H54 (cell line): ENCODE measurements around the gene BCAS1.

Source experiments
- DNase-seq: peaks from one replicate; pipeline ENCODE4 v3.0.0; 2011; ENCODE audit warnings: low spot score, mixed read lengths; ENCODE audit not compliant: insufficient read length
- FAIRE-seq: peaks from 3 replicates; lab custom pipeline; 2011; peaks lifted over from hg19 to GRCh38; lab: Jason Lieb, UNC
- POLR2A ChIP-seq: IDR thresholded peaks from 2 replicates; pipeline ENCODE4 v1.6.1; 2011; ENCODE audit warnings: low read depth, mild to moderate bottlenecking, low read length

Gene BCAS1

DNA sequence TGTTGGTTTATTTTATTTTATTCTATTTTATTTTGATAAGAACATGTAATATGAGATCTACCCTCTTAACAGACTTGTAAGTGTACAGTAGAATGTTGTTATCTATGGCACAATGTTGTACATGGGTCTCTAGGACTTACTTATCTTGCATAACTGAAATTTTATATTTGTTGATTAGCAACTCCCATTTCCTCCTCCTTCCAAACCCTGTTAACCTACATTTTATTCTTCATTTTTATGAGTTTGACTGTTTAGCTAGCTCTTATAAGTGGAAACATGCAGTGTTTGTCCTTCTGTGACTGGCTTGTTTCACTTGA, 37.9 kb upstream of the BCAS1 start:
- DNase-seq (no peak), FAIRE-seq (no peak)
- no peak for TF ChIP-seq POLR2A

DNA sequence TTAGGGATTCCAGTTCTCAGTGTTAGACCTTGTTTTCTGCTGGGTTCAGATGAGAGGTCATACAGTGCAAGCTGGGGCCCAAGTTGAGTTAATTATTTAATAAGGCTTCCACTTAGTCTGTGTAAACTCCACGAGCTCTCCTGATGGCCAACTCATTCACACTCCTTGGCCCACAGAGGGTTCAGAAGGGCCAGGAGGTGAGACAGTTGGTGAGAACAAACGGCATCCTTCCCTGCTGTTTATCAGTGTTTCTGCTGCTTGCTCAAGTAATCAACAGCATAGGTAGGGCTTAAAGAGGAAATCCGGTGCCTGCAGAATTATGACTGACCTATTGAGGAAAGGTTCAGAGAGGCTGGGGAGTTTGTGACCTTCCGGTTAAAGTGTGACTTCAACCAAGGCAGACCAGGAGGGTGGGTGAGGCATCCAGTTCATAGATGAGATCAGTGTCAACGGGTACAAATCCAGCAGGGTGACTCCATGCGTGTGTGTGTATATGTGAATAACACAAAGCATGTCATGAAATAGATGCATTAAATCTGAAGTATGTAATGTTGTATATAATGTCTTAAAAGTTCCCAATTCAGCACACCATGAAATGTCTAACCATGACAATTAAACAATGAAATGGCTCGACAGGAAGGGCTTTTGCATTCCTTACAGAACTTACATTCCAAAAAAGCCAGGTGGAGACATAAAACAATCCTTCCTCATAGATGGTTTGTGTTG, 37.4 kb upstream of the BCAS1 start:
- TF ChIP-seq POLR2A: no peak
- no peak for DNase-seq
- no peak for FAIRE-seq

DNA sequence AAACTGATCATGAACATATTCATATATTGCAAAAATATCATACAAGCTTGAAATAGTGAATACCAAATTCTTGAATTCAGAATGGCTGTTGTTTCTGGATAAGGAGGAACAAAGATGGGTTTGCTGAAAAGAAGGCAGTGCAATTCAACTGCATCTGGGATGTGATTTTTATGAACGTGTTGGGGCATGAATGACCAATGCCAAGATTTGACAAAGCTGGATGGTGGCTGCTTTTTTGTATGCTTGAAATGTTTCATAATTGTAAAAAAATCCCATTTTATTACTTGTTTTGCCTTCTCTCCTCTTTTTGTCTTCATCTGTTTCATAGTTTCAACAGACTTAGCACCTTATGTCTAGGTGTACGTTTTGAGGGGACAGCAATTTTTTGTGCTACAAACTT, 36.8 kb upstream of the BCAS1 start:
- no peak for TF ChIP-seq POLR2A
- FAIRE-seq (no peak), DNase-seq (no peak)

DNA sequence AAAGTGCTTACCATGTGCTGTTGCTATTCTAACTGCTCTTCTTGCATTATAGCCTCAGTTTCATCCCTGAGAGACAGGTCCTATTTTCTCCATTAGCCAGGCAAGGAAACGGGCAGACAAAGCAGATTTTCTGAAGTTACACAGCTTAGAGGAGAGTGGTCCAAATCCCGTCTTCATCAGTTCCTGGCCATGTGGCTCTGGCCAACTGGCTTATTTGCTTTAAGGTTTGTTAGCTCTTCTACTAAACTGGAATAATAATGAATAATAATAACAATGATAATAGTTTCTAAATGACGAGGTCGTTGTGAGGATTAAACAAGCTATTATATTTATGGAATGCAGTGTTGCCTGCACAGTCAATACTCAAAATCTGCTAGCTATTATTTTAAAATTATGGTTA, 35.8 kb upstream of the BCAS1 start:
- TF ChIP-seq POLR2A: no peak
- no peak for DNase-seq
- no peak for FAIRE-seq

DNA sequence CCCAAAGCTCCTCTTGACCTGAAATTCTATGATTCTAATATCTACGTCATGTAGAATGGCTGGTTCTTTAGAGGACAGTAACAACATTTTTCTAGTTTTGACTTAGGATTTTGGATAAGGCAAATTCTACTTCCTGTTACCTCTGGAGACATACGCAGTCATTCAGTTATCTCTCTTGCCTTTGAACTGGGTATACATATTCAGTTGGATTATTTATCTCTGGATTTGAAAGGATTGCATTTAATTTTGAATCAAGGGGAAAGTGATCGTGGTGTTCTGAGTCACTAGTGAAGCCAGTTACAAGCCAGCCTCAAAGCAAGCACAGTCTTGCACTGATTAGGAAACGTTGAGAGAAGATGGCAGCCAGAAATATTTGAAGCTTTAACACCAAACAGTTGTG, 35.3 kb upstream of the BCAS1 start:
- DNase-seq (no peak), FAIRE-seq (no peak)
- no peak for TF ChIP-seq POLR2A

DNA sequence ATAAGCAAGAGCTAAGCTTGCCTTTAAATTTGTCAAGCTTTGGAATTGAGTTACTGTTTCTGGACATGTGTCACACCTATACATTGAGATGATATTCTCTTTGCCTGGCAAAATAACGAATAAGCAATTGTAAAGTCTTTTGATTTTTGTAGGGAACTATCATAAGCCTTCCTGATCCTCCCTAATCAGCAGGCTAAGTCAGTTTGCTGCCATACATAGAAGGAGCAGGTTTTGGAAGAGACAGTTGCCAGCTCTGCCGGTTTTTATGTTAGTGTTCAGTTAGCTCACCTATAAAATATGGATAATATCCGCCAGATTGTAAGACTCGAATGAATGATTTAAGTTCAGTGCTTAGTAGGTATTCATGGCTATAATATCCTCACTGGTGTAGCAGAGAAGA, 34.4 kb upstream of the BCAS1 start:
- FAIRE-seq: no peak
- no peak for TF ChIP-seq POLR2A

DNA sequence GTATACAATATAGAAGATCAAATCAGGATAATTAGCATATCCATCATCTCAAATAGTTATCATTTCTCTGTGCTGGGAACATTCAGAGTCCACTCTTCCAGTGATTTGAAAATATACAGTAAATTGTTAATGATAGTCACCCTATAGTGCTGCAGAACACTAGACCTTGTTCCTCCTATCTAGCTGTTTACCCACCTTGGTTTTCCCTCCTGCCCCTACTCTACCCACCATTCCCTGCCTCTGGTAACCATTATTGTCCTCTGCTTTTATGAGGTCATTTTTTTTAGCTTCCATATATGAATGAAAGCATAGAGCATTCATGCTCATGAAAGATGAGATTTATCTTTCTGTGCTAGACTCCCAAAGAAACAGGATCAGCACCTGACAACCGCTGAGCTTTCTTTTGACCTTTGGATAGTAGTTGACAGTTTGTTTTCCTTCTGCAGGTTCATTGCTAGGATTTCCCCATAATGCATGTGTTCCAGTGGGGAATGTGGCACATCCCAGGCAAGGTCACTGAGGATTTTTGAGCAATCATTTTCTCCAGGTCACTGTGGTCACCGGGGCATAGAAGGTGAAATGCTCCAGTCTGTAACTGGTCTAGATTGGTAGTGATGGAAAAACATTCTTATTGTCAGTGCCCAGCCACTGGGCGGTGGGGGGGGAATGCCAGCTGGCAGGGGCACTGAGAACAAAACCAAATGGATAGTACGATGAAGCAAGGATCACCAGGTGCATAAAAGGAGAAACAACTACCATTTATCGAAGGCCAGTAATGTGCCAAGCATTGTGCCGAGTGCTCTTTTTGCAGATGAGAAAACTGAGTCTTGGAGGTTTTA, 33.6 kb upstream of the BCAS1 start:
- TF ChIP-seq POLR2A: no peak
- FAIRE-seq: no peak
- no peak for DNase-seq

More for the DNA sequence above, 34.4 kb upstream of the BCAS1 start:
- no peak for DNase-seq

DNA sequence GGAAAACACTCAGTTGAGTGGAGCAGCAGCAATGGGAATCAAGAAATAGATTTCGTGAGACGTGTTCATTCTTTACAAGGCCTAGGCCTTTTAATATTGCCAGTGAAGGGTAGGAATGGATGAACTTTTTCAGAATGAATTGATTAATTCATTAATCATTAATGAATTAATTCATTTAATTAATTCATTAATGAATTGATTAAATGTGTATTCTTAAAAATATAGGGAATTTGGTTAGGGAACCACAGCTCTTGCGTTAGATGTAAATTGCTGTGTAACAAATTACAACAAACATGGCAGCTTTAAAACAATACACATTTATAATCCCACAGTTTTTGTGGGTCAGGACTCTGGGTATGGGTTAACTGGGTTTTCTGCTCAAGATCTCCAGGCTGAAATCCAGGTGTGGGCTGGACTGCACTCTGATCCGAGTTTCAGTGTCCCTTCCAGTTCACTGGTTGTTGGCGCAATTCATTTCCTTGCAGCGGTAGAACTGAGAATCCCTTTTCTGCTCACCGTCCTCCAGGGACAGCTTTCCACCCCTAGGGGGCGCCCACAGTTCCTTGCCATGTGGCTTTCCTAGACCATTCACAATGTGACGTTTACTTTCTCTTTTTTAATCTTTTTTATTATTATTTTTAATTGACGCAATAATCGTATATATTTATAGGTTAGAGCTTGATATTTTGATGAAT, 32.8 kb upstream of the BCAS1 start:
- no peak for TF ChIP-seq POLR2A
- DNase-seq (peak; percentile 48), FAIRE-seq (no peak)

DNA sequence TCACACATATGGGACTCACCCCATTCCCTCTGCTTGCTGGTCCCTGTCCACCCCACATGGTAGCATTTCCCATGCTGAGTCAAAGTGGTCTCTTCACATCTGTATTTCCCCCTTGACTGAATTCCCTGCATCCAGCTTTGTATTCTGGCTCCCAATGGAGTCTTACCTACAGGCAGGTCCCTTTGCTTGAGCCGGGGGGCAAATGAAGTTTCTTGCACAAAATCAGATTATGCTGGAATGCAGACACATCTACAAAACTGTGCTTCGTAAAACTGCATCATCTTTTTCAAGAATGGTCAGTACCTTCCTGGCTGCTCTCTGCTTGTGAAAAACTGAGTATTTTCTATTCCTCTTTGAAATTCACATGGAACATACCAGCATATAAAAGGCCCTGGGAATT, 32.1 kb upstream of the BCAS1 start:
- DNase-seq: no peak
- FAIRE-seq: no peak
- no peak for TF ChIP-seq POLR2A

DNA sequence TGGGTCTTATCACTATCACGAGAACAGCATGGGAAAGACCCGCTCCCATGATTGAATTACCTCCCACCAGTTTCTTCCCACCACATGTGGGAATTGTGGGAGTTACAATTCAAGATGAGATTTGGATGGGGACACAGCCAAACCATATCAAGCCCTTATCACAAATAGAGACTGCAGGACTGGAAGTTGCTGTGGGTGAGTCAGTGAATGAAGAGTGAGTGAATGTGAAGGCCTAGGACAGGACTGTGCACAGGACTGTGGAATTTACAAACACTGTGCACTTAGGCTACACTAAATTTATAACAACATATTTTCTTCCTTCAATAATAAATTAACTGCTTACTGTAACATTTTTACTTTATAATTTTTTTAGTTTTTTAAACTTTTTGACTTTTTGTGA, 30.2 kb upstream of the BCAS1 start:
- DNase-seq: no peak
- no peak for TF ChIP-seq POLR2A
- FAIRE-seq: no peak

DNA sequence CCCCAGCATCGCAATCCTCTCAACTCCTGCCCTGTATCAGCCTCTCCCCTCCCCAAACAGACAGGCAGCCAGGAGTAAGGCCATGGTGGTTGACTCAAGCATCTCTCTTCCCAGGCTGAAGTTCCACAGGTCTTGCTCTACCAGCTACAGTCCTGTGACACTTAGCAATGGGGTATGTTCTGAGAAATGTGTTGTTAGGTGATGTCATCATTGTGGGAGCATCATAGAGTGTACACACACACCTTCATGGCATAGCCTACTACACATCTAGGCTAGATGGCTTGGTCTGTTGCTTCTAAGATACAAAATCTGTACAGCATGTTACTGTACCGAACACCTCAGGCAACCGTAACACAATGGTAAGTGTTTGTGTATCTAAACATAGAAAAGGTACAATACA, 29.5 kb upstream of the BCAS1 start:
- no peak for FAIRE-seq
- TF ChIP-seq POLR2A: no peak

DNA sequence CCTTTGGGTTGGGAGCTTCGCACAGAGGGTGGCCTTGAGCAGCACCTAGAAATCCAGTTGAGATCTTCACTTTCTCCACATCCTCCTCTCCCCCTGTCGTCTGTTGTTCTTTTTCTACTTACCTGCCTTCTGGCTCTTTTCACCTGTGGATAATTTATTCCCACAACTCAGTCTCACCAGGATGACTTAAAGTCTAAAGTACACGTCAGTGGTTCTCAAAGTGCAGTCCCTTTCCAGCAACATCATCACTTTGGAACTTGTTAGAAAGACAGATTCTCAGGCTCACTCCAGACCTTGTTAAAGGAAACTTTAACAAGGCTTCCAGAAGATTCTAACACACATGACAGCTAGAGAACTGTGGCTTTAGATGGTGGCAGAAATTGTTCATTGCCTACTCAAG, 27.7 kb upstream of the BCAS1 start:
- no peak for DNase-seq
- no peak for TF ChIP-seq POLR2A
- FAIRE-seq: no peak

More for the DNA sequence above, 29.5 kb upstream of the BCAS1 start:
- DNase-seq: no peak

DNA sequence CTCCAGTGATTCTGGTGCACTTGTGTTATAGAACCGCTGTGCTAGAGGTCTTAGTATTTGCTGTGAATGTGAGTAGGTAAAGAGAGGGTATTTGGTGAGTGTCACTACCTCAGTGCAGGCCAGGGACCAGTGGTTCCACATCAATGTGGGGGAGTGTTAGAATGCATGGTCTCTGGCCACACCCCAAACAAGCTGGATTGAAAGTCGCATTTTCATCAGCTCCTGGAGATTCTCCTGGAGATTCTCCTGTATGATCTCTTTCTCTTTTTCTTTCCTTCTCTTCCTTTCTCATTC, 26.8 kb upstream of the BCAS1 start:
- FAIRE-seq (no peak), DNase-seq (no peak)
- TF ChIP-seq POLR2A: no peak

DNA sequence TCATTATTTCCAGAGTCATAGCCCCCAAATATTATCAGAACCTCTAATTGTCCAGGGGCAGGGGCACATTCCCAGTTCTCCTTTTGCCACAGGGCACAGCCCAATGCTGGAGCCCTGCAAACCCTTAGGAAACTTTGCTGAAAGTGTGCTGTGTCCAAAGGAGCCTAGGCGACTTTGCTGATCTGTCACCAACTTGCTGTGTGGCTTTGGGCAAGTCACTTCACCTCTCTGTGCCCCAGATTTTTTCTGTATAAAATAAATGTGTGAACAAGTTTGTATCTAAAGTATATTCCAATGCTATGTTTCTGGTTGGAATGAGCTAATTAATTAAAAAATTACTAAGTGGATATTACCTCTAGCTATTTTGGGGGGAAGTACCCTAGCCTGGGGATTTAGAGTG, 25.4 kb upstream of the BCAS1 start:
- FAIRE-seq (no peak), DNase-seq (no peak)
- TF ChIP-seq POLR2A: no peak

DNA sequence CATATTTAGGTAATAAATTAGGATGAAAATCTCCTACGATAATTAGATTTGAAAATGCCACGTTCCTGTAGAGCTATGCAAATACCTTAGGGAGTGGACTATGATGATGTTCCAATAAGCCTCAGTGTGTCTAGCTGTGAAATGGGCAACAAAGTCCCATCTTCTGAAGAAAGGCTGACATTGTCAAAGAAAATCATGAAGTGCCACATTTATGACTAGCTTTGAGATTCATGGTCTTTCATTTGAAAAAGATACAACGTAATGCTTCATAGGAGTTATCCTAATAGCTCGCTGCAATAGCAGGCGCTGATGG, 23.8 kb upstream of the BCAS1 start:
- TF ChIP-seq POLR2A: no peak
- FAIRE-seq (no peak), DNase-seq (no peak)
